Measurements from ENCODE around the gene XPO6. TPM values are rescaled to one million over a fixed set of nuclear protein-coding genes. Genes with fewer than 3 reads are reported as not detected.

The XPO6 gene
- total and polyA plus RNA-seq, 2 of the 13 experiments (the other 11 are each of a cell fraction or from before 2014, with no cell fraction given) = 109 to 129 TPM

DNA sequence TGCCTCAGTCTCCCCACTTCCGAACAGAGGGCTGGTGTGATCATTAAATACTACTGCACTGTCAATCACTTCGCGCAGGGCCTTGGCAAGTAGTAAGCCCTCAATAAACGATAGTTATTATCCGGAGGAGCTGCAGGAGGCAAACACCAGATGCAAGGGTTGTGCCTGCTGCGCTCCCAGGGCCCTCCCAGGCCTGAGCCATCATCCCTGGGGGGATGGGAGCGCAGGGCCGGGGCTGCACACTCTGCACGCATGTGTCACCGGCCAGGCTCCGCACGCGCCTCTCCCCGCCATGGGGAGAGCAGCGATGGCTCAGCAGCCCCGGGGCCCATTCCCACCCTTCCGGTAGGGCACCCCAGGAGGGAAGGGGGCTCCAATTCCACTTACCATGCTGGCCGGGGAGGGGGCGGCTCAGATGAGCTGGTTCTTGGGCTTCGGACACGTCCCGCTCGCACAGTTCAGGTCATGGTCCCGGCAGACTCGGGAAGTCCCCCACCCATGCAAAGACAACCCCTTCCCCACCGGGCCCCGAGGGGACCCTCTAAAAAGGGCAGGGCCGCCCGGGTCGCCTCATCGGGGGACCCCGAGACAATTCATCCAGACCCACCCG is 681 bp downstream of the XPO6 start (continued):
- TF ChIP-seq ZNF496 (CRISPR knock-in tag; IDR thresholded peaks at IDR 0.05; ENCODE audit: insufficient replicate concordance) (no peak), CAMTA2 (CRISPR knock-in tag; IDR thresholded peaks at IDR 0.05; ENCODE audit: borderline replicate concordance) (no peak), U2AF1 (optimal IDR thresholded peaks at IDR 0.05; ENCODE audit: low read depth, low read length) (no peak), ZFX (CRISPR knock-in tag; IDR thresholded peaks at IDR 0.05; ENCODE audit: low read depth) (peak; percentile 72), ZBTB21 (CRISPR knock-in tag; IDR thresholded peaks at IDR 0.05) (no peak), SYNCRIP (IDR thresholded peaks at IDR 0.05; ENCODE audit: insufficient read depth, low read depth, low read length) (no peak), STAT5B (CRISPR knock-in tag; IDR thresholded peaks at IDR 0.05) (peak; percentile 93), ZBTB42 (CRISPR knock-in tag; IDR thresholded peaks at IDR 0.05) (0 out of 2 replicates have a peak, but pooled peaks have one; percentile 53), KDM5A (IDR thresholded peaks at IDR 0.05; ENCODE audit: borderline replicate concordance, low read length) (no peak), GZF1 (CRISPR knock-in tag; IDR thresholded peaks at IDR 0.05) (no peak; the same call in 1 of the 2 replicates), KLF6 (CRISPR knock-in tag; IDR thresholded peaks at IDR 0.05) (no peak), ZNF550 (CRISPR knock-in tag; IDR thresholded peaks at IDR 0.05; ENCODE audit: borderline replicate concordance) (no peak), MLLT10 (CRISPR knock-in tag; IDR thresholded peaks at IDR 0.05) (no peak)
- TF ChIP-seq, protein P1, sequence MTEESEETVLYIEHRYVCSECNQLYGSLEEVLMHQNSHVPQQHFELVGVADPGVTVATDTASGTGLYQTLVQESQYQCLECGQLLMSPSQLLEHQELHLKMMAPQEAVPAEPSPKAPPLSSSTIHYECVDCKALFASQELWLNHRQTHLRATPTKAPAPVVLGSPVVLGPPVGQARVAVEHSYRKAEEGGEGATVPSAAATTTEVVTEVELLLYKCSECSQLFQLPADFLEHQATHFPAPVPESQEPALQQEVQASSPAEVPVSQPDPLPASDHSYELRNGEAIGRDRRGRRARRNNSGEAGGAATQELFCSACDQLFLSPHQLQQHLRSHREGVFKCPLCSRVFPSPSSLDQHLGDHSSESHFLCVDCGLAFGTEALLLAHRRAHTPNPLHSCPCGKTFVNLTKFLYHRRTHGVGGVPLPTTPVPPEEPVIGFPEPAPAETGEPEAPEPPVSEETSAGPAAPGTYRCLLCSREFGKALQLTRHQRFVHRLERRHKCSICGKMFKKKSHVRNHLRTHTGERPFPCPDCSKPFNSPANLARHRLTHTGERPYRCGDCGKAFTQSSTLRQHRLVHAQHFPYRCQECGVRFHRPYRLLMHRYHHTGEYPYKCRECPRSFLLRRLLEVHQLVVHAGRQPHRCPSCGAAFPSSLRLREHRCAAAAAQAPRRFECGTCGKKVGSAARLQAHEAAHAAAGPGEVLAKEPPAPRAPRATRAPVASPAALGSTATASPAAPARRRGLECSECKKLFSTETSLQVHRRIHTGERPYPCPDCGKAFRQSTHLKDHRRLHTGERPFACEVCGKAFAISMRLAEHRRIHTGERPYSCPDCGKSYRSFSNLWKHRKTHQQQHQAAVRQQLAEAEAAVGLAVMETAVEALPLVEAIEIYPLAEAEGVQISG (CRISPR knock-in tag; IDR thresholded peaks at IDR 0.05) = peak; percentile 56; the same call in 1 of the 2 replicates
- TF ChIP-seq, protein P2, sequence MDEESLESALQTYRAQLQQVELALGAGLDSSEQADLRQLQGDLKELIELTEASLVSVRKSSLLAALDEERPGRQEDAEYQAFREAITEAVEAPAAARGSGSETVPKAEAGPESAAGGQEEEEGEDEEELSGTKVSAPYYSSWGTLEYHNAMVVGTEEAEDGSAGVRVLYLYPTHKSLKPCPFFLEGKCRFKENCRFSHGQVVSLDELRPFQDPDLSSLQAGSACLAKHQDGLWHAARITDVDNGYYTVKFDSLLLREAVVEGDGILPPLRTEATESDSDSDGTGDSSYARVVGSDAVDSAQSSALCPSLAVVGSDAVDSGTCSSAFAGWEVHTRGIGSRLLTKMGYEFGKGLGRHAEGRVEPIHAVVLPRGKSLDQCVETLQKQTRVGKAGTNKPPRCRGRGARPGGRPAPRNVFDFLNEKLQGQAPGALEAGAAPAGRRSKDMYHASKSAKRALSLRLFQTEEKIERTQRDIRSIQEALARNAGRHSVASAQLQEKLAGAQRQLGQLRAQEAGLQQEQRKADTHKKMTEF (CRISPR knock-in tag; IDR thresholded peaks at IDR 0.05) = peak; percentile 73
- TF ChIP-seq, protein P3, sequence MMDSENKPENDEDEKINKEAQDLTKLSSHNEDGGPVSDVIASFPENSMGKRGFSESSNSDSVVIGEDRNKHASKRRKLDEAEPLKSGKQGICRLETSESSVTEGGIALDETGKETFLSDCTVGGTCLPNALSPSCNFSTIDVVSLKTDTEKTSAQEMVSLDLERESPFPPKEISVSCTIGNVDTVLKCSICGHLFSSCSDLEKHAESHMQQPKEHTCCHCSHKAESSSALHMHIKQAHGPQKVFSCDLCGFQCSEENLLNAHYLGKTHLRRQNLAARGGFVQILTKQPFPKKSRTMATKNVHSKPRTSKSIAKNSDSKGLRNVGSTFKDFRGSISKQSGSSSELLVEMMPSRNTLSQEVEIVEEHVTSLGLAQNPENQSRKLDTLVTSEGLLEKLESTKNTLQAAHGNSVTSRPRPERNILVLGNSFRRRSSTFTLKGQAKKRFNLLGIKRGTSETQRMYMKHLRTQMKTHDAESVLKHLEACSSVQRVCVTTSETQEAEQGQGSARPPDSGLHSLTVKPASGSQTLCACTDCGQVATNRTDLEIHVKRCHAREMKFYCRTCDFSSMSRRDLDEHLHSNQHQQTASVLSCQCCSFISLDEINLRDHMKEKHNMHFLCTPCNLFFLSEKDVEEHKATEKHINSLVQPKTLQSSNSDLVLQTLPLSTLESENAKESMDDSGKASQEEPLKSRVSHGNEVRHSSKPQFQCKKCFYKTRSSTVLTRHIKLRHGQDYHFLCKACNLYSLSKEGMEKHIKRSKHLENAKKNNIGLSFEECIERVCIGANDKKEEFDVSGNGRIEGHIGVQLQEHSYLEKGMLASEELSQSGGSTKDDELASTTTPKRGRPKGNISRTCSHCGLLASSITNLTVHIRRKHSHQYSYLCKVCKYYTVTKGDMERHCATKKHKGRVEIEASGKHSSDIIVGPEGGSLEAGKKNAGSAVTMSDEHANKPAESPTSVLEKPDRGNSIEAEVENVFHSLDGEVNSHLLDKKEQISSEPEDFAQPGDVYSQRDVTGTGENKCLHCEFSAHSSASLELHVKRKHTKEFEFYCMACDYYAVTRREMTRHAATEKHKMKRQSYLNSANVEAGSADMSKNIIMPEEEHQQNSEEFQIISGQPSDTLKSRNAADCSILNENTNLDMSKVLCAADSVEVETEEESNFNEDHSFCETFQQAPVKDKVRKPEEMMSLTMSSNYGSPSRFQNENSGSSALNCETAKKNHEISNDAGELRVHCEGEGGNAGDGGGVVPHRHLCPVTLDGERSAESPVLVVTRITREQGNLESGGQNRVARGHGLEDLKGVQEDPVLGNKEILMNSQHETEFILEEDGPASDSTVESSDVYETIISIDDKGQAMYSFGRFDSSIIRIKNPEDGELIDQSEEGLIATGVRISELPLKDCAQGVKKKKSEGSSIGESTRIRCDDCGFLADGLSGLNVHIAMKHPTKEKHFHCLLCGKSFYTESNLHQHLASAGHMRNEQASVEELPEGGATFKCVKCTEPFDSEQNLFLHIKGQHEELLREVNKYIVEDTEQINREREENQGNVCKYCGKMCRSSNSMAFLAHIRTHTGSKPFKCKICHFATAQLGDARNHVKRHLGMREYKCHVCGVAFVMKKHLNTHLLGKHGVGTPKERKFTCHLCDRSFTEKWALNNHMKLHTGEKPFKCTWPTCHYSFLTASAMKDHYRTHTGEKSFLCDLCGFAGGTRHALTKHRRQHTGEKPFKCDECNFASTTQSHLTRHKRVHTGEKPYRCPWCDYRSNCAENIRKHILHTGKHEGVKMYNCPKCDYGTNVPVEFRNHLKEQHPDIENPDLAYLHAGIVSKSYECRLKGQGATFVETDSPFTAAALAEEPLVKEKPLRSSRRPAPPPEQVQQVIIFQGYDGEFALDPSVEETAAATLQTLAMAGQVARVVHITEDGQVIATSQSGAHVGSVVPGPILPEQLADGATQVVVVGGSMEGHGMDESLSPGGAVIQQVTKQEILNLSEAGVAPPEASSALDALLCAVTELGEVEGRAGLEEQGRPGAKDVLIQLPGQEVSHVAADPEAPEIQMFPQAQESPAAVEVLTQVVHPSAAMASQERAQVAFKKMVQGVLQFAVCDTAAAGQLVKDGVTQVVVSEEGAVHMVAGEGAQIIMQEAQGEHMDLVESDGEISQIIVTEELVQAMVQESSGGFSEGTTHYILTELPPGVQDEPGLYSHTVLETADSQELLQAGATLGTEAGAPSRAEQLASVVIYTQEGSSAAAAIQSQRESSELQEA (CRISPR knock-in tag; IDR thresholded peaks at IDR 0.05; ENCODE audit: not compliant biosample characterization) = peak; percentile 32
